ENCODE results near the gene PRM1.

Gene PRM1

GRCh38 chr16:11232852-11233726 is 48.0 kb downstream of the PRM1 start:
- DNase-seq: peak; percentile 49

- no peak for DNase-seq
These were observed 48.8 kb downstream of the PRM1 start for GRCh38 chr16:11232302-11232851.

- DNase-seq: no peak
These were observed 49.7 kb downstream of the PRM1 start for GRCh38 chr16:11231367-11231970.
